Measurements from ENCODE around the gene TCP11L2.
A peak's percentile ranks its signal among the peaks of the same experiment; 100 is the strongest.

Gene TCP11L2

DNA sequence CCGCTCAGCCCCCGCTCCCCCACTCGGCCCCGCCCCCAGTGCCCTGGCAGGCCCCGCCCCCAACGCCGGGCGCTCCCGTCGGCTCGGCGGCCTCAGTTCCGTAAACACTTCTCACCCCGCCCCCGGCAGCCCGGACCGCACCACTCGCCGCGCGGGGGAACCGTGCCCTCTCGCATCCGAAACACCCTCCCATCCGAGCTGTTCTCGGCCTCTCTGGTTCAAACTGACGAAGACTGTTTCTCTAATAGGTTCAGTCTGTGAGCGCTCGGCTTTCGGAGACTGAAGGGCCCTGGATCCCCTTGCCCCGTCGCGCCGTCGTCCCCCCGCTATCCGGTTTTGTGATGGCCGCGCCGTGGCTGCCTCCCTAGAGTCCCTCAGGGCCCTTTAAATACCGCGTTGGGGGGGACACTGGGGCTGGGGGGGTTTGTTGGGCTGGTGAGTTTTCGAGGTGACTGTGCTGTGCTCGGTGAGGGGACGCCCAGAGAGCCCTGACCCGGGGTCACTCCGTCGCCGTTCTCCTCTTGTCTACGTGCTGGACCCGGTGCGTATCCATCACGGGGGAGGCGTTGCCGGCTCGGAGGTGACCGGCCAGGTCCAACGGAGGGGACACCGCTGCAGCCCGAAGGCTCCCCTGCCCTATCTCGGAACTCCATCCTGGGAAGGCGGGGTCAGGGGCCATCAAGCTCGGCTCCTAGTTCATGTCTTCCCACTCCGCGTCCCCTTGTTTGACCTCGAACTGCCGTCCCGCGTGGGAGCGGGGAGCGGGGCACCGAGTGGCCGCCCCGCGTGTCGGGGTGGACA lies at the start of gene TCP11L2:
TSS of gene TCP11L2 (plus strand) at position 333 of the 801 bp plus-strand sequence. CDS start 8,343 bp downstream, outside the sequence.
- peak; percentile 20 to 99 (median 88) for DNase-seq

DNA sequence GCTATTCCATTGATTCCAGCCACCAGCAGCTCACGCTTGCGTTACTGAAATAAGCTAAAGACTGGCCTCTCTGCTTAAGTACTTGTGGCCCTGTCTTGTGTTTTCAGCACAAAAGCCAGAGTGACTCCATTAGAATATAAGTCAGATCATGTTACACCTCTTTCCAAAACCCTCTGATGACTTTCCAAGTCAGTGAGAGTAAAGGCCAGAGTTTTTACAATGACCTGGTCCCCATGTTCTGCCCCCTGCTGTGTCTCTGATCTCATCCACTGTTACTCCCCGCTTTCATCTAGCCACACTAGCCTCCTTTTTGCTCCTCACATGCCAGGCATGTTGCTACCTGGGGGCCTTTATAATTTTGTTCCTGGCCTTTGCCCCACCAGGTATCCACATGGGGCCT lies 47.8 kb upstream of the TCP11L2 start:
- no peak for DNase-seq

DNA sequence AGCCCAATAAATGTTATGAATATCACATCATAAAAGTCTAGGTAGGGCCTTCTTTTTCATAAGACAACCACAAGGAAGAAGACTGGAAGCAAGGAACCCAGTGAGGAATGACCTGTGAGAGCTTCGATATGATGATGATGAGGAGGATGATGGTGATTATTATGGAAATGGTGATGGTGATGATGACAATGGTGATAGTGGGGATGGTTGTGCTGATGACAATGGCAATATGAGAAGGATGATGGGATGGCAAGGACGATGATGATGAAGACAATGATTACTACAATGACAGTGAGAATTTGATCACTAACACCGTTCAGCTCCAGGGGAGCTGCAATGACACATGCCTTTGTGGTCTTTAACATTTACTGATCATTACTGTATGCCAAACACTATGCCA lies 47.0 kb upstream of the TCP11L2 start:
- DNase-seq: no peak

DNA sequence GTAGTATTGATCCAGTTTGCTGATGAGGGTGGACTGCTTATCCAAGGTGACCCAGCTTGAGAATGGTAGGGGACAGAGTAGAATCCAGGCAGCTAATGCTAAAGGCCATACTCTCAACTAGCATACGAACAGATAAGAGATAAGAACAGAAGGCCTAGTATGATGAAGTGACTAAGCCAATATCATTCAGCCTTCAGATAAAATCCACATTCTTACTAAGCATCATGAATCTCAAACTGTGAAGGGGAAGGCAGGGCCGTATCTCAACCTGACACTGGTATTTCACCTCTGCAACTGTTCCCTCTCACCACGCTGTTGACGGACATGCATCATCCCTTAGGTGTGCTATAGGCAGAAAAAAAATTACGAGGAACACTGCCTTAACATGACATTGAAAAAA lies 46.6 kb upstream of the TCP11L2 start:
- no peak for DNase-seq

DNA sequence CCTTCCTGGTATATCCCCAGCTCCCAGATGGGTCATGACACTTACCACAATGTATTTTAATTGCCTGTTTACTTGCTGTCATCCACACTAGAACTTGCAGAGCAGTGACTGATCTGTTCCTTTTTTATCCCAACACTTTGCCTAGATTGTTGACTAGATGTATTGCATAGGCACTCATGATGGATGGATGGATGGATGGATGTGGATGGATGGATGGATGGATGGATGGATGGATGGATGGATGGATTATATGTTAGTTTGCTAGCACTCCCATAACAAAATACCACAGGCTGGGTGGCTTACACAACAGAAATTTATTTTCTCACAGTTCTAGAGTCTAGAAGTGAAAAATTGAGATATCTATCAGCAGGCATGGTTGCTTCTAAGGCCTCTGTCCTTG lies 46.0 kb upstream of the TCP11L2 start:
- DNase-seq: no peak

DNA sequence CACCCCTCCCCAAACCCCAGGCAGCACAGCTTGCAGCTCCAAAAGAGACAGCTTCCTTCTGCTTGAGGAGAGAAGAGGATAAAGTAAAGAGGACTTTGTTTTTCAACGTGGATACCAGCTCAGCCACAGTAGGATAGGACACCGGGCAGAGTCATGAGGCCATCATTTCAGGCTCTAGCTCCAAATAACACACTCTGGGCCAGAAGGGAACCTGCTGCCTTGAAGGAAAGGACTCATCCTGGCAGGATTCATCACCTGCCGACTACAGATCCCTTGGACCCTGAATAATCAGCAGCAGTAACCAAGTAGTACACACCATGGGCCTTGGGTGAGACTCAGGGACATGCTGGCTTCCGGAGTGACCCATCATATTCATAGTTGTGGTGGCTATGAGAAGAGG lies 44.3 kb upstream of the TCP11L2 start:
- DNase-seq: no peak

DNA sequence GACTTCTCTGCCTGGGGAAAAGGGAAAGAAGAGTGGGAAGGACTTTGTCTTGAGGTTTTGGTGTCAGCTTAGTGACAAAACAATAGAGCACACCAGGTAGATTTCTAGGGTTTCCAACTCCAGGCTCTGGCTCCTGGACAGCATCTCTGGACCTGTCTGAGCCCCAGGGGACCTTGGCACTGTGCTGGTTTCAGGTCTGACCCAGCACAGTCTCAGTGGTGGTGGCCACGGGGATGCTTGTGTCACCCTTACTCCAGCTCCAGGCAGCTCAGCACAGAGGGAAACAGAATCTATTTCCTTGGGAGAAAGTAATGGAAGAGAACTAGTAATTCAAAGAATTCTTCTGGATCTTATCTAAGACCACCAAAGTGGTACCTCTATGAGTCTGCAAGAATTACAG lies 43.6 kb upstream of the TCP11L2 start:
- no peak for DNase-seq

DNA sequence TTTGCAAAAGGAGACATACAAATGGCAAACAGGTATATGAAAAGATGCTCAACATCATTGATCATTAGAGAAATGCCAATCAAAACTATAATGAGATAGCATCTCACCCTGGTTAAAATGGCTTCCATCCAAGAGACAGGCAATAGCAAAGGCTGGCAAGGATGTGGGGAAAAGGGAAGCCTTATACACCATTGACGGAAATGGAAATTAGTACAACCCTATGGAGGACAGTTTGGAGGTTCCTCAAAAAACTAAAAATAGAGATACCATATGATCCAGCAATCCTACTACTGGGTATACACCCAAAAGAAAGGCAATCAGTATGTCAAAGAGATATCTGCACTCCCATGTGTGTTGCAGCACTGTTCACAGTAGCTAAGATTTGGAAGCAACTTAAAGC lies 37.4 kb upstream of the TCP11L2 start:
- no peak for DNase-seq

DNA sequence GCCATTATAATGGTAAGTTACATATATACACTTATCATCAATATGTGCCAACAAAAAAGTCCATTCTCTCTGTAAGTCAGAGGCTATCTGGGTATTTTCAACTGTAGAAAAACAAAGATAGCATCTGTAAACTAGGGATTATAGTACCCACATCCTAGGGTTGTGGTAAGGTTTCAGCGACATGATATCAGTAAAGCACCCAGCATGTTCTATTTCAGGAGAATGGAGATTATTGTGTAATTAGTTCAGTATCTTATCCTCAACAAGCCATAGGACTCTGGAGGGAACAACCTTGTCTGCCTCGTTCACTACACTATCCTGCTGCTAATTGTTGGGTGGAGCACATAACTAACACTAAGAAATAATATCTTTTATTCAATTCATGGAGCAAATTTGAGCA lies 35.0 kb upstream of the TCP11L2 start:
- no peak for DNase-seq

DNA sequence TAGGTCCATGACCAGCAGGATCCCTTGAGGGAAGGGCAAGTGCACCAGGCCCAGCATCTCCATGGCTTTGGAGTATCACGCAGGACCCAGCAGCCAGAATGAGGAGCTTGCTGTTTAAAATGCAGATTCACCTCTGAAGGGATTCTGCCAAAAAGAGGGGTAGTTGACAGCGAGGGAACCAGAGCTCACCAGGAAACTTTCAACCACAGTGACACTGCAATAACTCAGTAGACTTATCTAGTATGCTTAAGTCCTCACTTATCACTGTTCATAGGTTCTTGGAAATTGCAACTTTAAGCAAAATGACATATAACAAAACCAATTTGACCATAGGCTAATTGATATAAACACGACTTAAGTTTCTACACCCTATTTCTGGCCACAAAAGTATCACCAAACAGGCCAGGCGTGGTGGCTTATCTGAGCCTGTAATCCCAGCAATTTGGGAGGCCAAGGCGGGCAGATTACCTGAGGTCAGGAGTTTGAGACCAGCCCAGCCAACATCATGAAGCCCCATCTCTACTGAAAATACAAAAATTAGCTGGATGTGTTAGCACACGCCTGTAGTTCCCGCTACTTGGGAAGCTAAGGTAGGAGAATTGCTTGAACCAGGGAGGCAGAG lies 33.3 kb upstream of the TCP11L2 start:
- no peak for DNase-seq

DNA sequence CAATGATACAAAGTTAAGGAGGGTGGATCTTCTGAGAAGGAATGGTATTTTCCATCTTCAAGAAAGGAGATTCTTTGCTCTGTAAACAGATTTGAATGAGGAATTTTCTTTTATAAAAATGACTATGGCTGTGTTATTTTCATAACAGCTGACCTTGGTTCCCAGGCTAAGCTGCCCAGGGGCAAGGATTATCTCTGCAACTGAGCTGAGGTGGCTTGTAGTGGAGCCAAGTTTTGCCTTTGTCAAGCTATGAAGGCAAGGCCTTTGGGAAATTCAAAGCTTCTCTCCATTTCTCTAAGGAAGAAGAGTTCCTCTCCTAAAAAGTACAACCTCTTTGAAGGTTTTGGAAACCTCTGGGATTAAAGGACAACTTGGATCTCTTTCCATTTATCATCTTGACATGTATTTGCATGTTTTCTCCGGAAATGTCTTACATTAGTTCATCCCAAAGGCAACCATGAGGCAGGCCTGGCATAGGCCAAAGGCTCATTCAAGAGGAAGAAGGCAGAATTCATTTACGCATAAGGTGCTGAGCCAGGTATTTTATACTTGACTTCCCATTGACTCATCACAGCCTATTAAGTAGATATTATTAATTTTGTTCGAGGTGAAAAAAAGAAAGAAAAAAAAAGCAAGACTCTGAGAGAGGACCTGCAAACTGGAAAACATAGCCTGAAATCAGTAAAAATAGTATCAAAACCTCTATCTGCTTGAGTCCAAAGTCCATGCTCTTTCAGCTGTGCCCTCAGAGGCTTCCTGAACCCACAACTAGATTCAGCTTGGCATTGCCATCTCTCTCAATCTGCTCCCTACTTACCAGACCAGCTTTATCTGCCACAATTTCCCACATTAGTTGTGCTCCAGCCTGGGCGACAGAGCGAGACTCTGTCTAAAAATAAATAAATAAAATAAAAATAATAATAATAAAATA lies 30.7 kb upstream of the TCP11L2 start:
- DNase-seq: no peak

DNA sequence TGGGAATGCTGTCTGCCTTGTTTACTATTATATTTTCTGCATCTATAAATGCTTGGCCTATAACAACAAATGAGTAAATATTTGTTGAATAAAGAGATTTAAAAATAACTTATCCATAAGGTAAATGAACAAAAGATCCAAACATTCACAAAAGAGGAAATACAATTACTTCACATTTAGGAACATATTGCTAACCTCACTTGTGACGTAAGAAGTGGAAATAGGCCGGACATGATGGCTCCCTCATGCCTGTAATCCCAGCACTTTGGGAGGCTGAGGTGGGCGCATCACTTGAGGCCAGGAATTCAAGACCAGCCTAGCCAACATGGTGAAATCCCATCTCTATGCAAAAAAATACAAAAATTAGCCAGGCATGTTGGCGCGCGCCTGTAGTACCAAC lies 29.0 kb upstream of the TCP11L2 start:
- no peak for DNase-seq

DNA sequence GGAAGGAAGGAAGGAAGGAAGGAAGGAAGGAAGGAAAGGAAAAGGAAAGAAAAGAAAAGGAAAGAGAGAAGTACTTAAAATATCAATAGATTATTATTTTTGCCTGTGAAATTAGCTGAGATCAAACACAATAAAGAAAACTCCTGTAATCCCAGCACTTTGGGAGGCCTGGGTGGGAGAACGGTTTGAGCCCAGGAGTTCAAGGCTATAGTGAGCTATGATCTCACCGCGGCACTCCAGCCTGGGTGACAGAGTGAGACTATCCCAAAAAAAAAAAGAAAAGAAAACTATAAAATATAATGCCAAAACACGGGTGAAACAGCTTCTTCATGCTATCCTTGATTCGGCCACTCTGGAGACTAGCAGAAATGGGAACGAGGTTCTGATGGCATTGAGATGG lies 28.5 kb upstream of the TCP11L2 start:
- no peak for DNase-seq

DNA sequence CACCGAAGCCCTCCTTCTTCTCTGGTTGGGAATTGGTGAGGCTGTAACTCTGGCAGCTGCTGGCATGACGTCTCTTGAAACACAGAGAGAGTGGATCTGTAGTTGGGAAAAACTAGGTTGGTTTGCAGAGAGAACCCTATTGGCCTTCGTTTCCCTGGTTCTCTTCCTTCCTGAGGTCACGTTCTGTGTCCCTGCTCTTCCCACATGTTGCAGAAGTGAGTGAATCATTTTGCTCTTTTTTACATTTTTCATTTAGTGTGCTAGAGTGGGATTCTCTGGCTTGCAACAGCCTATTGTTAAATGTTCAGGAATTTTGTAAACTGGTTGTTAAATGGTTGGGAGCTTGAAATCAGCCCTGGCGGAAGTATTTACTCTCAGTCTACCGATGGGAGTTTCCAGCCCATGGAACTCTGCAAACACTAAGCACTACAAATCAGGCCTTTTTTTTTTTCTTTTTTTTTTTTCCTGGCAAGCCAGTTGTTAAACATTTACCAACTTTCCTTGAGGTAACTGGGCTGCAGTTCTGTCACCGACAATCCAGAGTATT lies 27.9 kb upstream of the TCP11L2 start:
- DNase-seq: no peak

DNA sequence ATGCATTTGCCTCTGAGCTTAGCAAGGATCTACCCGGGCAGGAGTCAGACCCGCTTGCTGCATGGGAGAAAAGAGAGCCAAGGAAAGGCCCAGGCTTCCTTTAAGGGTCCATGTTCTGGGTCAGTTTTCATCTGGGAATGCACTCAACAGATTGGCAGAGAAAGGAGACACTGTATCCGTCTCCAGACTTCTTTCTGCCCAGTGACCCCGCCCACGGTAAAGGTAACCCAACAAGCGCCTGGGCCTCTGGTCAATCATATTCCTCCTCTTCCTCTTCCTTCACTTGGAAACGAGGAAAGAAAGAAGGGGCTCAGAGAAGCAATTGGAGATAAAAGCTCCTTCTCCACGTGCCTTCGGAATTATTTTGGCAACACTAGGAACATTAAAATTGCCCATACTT lies 27.1 kb upstream of the TCP11L2 start:
- DNase-seq: no peak

DNA sequence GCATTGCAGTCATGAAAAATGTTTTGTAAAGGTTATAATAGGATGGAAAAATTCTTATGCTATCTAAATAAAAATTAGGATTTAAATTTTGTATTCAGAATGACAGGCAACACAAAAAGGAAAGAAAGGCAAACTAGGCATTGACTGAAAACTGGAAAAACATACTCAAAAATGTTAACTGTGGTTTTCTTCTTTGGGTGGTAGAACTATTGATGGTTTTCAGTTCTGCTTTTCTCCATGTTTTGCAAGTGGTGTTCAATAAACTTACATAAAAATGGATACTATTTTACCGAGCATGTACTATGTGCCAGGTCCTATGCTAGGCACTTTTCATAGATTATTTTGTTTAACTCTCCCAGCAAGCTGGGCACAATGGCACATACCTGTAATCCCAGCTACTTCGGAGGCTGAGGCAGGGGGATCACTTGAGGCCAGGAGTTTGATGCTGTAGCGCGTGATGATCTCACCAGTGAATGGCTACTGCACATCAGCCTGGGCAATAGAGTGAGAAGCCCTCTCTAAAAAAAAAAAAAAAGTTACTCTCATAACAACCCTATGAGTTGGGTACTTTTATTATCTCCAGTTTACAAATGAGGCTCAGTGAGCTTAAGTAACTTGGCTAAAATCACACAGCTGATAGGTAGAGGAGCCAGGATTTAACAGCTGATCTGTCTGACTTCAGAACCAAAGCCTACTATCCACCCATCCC lies 26.3 kb upstream of the TCP11L2 start:
- DNase-seq: no peak

DNA sequence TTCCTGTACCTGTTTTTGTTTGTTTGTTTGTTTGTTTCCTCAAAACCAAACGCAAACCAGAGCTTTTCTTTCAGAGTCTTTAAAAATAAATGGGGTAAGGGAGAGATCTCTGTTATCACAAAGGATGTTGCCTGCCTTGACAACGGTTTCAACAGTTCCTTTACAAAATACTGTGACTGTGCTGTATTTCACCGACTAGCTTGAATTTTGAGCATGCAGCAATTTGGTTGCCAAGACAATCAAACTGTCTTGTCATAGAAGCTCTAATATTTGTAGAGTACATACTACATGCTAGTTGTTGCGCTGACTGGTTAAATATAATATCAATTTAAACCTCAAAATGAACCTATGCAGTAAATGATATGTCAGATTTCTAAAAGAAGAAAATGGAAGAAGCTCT lies 22.4 kb upstream of the TCP11L2 start:
- peak in 3 of 56 donors; percentile 3 to 19 (median 4) for DNase-seq

DNA sequence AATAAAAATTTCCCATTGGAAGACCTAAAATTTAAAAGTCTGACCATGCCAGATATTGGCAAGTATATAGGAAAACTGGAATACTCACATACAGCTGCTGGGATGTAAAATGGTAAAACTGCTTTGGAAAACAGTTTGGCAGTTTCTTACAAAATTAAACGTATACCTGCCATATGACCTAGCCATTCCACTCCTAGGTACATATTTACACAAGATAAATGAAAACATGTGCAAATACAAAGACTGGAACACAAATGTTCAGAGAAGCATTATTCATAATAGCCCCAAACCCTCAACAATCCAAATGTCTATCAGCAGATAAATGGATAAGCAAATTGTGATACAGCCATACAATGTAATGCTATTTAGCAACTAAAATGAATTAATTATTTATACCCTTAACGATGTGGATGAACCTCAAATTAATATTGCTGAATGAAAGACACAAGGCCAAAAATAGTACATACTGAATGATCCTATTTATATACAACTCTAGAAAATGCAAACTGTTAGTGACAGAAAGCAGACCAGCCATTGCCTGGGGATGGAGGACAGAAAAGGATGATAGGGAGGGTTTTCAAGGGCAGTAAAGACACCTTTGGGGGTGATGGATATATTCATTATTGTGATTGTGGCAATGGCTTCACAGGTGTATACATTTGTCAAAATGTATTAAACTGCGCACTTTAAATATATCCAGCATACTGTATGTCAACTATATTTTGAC lies 21.3 kb upstream of the TCP11L2 start:
- DNase-seq: no peak

DNA sequence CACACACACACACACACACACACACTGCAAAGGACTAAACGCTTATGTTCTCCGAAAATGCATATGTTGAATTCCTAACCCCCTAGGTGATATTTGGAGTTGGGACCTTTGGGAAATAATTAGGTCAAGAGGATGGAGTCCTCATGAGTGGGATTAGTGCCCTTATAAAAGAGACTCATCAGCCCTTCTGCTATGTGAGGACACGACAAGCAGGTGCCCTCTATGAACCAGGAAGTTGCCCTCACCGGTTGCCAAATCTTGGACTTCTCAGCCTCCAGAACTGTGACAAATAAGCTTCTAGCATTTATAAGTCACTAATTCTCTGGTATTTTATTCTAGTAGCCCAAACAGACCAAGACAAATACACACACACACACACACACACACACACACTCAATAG lies 20.7 kb upstream of the TCP11L2 start:
- DNase-seq: no peak

DNA sequence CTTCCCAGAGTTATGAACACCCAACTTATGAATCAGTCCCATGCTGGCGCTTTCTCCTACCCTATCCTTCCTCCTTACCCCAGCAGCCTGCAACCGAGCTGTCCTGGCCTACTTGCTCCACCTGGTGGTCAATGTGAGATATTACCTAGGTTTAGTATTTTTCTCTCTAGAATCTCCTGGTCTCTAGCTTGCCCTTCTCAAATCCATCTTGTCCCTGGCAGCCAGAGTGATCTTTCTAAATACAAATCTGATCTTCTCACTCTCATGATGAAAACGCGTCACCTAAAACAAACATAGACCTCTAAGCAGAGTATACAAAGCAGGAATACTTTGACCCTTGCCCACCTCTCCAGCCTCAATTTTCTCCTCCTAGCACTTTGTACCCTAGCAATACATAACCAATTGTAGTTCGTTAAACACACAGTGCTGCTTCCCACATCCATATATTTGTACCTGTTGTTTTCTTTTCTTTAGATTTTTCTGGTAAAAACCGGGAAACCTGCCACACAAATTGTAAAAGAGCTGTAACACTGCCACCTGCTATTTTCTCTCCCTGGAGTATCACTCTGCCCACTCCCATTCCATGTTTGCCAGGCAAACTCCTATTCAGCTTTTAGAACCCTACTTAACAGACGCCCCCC lies 20.0 kb upstream of the TCP11L2 start:
- DNase-seq: peak in 1 of 56 donors; percentile 2

Measured in nucleus accumbens (tissue), 56 donors.